PC-9 (cell line): ENCODE measurements around the gene CYS1.

ENCODE experiments used
- EZH2 ChIP-seq: fragments of 200-600 bp; sonication (generic); IDR thresholded peaks from 2 replicates; pipeline ENCODE4 v1.8.0; 2017; ENCODE audit warnings: antibody characterized with exemption, low read depth
- TF ChIP-seq, protein P1 (sequence below): fragments of 200-600 bp; sonication (generic); conservative IDR thresholded peaks from 2 replicates; pipeline ENCODE4 v1.6.1; 2017; ENCODE audit warnings: mixed run types, antibody characterized with exemption, mild to moderate bottlenecking, moderate library complexity

DNA sequence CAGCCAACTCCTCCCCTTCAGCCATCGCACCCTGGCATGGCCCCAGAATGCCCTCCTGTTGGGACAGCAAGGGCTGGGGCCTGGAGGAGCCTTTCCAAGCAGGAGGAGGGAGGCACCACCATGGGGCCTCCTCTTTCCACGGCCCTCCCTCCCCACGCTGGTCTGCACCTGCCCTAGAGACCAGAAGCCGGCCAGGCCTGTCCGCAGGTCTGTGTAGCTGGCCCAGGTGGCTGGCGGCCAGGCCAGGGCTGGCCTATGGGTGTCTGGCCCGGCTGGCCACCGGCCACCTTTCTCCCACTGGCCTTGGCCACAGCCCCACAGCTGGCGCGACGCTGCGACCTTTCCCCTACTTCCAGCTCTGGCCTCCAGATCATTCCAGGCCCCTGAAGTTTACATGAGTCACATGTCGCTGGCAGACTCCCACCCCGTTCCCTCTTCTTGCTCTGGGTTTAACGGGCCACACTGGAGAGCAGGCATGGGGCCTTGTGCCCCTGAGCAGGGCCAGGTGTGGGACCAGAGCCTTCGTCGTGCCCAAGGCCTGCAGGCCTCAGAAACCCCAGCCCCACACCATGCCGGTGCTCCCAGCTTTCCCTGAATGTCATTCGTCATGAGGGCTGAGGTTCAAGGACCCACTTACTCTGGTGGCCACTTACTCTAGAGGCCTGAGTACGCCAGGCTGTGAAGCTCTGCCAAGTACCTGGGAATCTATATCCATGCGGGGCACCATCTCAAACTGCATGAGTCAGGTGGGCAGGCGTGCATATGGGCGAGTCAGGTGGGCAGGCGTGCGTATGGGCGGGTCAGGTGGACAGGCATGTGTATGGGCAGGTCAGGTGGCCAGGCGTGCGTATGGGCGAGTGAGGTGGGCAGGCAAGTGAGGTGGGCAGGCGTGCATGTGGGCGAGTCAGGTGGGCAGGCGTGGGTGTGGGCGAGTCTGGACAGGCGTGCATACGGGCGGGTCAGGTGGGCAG lies 70.1 kb downstream of the CYS1 start:
- TF ChIP-seq, protein P1, sequence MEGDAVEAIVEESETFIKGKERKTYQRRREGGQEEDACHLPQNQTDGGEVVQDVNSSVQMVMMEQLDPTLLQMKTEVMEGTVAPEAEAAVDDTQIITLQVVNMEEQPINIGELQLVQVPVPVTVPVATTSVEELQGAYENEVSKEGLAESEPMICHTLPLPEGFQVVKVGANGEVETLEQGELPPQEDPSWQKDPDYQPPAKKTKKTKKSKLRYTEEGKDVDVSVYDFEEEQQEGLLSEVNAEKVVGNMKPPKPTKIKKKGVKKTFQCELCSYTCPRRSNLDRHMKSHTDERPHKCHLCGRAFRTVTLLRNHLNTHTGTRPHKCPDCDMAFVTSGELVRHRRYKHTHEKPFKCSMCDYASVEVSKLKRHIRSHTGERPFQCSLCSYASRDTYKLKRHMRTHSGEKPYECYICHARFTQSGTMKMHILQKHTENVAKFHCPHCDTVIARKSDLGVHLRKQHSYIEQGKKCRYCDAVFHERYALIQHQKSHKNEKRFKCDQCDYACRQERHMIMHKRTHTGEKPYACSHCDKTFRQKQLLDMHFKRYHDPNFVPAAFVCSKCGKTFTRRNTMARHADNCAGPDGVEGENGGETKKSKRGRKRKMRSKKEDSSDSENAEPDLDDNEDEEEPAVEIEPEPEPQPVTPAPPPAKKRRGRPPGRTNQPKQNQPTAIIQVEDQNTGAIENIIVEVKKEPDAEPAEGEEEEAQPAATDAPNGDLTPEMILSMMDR: no peak
- TF ChIP-seq EZH2: no peak
